Fibroblast of lung (primary cell): Measurements from ENCODE around the gene HNRNPAB.

Source experiments
- CTCF ChIP-seq, 2 donors: IDR thresholded peaks in 1 of 2; conservative IDR thresholded peaks in 1 of 2; 1 replicate in 1 of 2; 2 replicates in 1 of 2; pipeline ENCODE4 v1.5.1; 2011 to 2012; ENCODE audit warnings: low read length in 2 of 2, control low read depth in 1 of 2, inconsistent platforms in 1 of 2, low read depth in 1 of 2, mild to moderate bottlenecking in 1 of 2
- EZH2 ChIP-seq: IDR thresholded peaks from 2 replicates; pipeline ENCODE4 v1.5.1; 2012; ENCODE audit warnings: low read length, control low read depth, mild to moderate bottlenecking; ENCODE audit errors: missing control alignments

DNA sequence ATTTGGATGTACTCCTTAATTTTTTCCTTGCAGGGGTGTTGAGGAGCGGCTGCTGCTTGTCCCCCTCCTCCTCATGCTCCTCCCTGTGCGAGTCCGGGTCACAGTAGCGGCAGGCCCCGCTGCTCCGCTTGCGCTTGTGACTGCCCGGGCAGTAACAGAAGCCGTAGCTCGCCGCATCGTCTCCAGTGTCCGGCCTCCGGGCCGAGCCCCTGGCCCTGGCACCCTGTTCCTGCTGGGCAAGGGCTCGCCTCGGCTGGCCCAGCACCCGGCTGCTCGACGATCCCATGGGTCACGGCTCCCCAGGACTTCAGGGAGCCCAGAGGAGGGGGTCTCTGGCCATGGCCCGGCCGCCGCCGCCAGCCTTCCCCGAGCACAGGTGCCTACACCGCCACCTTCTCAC, 17.3 kb upstream of the HNRNPAB start, which contains the start of gene GMCL2:
- no peak for TF ChIP-seq CTCF (conservative IDR thresholded peaks at IDR 0.05 in 1 of 2, IDR thresholded peaks at IDR 0.05 in 1 of 2; ENCODE audit: low read depth in 1 of 2, low read length in 2 of 2)
- TF ChIP-seq EZH2 = no peak
